Astrocyte (in vitro differentiated cells and primary cell): ENCODE results near the gene PALLD.

Source experiments
- EZH2 ChIP-seq: IDR thresholded peaks from 2 replicates; pipeline ENCODE4 v1.6.1; 2012; ENCODE audit warnings: mild to moderate bottlenecking, low read length, inconsistent platforms; ENCODE audit not compliant: insufficient read depth
- TF ChIP-seq, protein P1 (sequence below): IDR thresholded peaks from 2 replicates; pipeline ENCODE4 v1.5.1; 2011; ENCODE audit warnings: low read depth, mild to moderate bottlenecking, inconsistent platforms, low read length, moderate library complexity; ENCODE audit not compliant: insufficient read depth

DNA sequence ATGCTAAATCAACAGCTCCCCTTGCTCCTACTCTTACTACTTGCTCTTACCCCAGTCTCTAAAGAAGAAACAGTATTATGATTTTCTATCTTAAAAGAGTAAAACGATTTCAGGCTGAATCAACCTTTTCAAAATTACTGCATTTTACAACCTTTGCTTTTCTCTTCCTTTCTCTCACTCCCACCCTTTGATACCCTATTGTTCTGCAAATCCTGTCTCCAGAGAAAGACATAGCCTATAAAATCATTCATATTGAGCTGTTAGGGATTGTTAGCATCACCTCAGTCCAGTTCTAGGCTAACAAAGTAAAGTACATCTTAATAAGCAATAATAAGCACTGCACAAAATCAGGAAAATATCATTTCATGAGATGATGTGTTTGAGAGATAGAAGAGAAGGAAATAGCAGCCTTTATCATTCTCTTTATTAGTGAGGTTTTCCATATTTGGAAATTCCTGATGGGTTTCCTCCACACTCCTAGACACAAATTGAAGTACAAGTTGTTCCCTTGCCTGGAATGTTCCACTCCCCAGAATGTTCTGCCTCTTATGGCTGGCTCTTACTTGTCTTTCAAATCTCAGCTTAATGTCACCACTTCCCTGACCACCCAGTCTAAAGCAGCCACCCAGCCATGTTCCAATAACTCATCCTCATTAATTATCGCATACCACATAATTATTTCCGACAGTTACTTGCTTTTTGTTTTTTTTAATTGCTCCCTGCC is 219.7 kb downstream of the PALLD start:
- TF ChIP-seq, protein P1, sequence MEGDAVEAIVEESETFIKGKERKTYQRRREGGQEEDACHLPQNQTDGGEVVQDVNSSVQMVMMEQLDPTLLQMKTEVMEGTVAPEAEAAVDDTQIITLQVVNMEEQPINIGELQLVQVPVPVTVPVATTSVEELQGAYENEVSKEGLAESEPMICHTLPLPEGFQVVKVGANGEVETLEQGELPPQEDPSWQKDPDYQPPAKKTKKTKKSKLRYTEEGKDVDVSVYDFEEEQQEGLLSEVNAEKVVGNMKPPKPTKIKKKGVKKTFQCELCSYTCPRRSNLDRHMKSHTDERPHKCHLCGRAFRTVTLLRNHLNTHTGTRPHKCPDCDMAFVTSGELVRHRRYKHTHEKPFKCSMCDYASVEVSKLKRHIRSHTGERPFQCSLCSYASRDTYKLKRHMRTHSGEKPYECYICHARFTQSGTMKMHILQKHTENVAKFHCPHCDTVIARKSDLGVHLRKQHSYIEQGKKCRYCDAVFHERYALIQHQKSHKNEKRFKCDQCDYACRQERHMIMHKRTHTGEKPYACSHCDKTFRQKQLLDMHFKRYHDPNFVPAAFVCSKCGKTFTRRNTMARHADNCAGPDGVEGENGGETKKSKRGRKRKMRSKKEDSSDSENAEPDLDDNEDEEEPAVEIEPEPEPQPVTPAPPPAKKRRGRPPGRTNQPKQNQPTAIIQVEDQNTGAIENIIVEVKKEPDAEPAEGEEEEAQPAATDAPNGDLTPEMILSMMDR, result no peak
- no peak for TF ChIP-seq EZH2
